Neural cell (in vitro differentiated cells): Measurements from ENCODE around the gene TIMM13. TPM values are rescaled to one million over a fixed set of nuclear protein-coding genes. Genes with fewer than 3 reads are reported as not detected.
"Not testable (repeated sequence)": the region's sequence is repeated elsewhere in the genome, so short reads cannot be mapped to it uniquely, and the experiment has no call there.

Experiments used
- H2AFZ ChIP-seq: fragments of 200-600, 300-800 bp; sonication (generic), shearing (Covaris generic); 2 replicates; pipeline ENCODE4 v1.6.0; 2014; ENCODE audit warnings: low read depth, mild to moderate bottlenecking, antibody characterized with exemption, low read length, moderate library complexity
- H3F3A ChIP-seq: fragments of 200-600 bp; shearing (Covaris generic); 2 replicates; pipeline ENCODE4 v1.6.1; 2016; ENCODE audit warnings: mild to moderate bottlenecking, moderate library complexity, mixed read lengths, antibody characterized with exemption, low read length; ENCODE audit not compliant: insufficient read depth, poor library complexity, severe bottlenecking
- H3K27ac ChIP-seq: fragments of 200-600, 300-800 bp; sonication (generic), shearing (Covaris generic); 2 replicates; pipeline ENCODE4 v1.5.1; 2014; ENCODE audit warnings: mild to moderate bottlenecking, low read length, moderate library complexity
- H3K27me3 ChIP-seq: fragments of 300-800, 200-600 bp; sonication (generic), shearing (Covaris generic); 2 replicates; pipeline ENCODE4 v1.6.0; 2014; ENCODE audit warnings: mild to moderate bottlenecking, low read depth, low read length, moderate library complexity; ENCODE audit not compliant: insufficient read depth
- H3K36me3 ChIP-seq: fragments of 300-800, 200-600 bp; sonication (generic), shearing (Covaris generic); 2 replicates; pipeline ENCODE4 v1.5.1; 2014; ENCODE audit warnings: mild to moderate bottlenecking, antibody characterized with exemption, low read length, moderate library complexity; ENCODE audit not compliant: insufficient read depth
- H3K4me2 ChIP-seq: fragments of 300-800, 200-600 bp; sonication (generic), shearing (Covaris generic); 2 replicates; pipeline ENCODE4 v1.6.0; 2014; ENCODE audit warnings: mild to moderate bottlenecking, low read length
- H3K4me3 ChIP-seq: fragments of 300-800, 200-600 bp; sonication (generic), shearing (Covaris generic); 2 replicates; pipeline ENCODE4 v1.5.1; 2014; ENCODE audit warnings: mild to moderate bottlenecking, low read length, moderate library complexity
- H3K79me2 ChIP-seq: fragments of 200-600 bp; shearing (Covaris generic); replicated peaks from 2 replicates; pipeline ENCODE4 v1.6.0; 2014; ENCODE audit warnings: mild to moderate bottlenecking, low read length, moderate library complexity; ENCODE audit not compliant: insufficient read depth
- H3K9ac ChIP-seq: fragments of 300-800, 200-600 bp; sonication (generic), shearing (Covaris generic); 2 replicates; pipeline ENCODE4 v1.6.1; 2016; ENCODE audit warnings: mild to moderate bottlenecking, low read length, mixed read lengths
- H3K9me2 ChIP-seq: fragments of 200-600 bp; shearing (Covaris generic); 2 replicates; pipeline ENCODE4 v1.6.1; 2016; ENCODE audit warnings: mild to moderate bottlenecking, low read length, mixed read lengths; ENCODE audit not compliant: insufficient read depth
- H3K9me3 ChIP-seq: fragments of 200-600, 300-800 bp; sonication (generic), shearing (Covaris generic); 2 replicates; pipeline ENCODE4 v1.6.1; 2016; ENCODE audit warnings: mild to moderate bottlenecking, mixed run types, low read length, moderate library complexity, mixed read lengths
- H4K20me1 ChIP-seq: fragments of 200-600 bp; shearing (Covaris generic); 2 replicates; pipeline ENCODE4 v1.6.1; 2016; ENCODE audit warnings: mild to moderate bottlenecking, mixed run types; ENCODE audit not compliant: insufficient read depth
- EP300 ChIP-seq: fragments of 450-650 bp; conservative IDR thresholded peaks from 2 replicates; pipeline ENCODE4 v1.6.1; 2014; ENCODE audit warnings: antibody characterized with exemption, mild to moderate bottlenecking, moderate library complexity; ENCODE audit not compliant: poor library complexity, severe bottlenecking
- EZH2 ChIP-seq: fragments of 200-600, 300-800 bp; shearing (Covaris generic), sonication (generic); IDR thresholded peaks from 2 replicates; pipeline ENCODE4 v1.6.1; 2014; ENCODE audit warnings: antibody characterized with exemption, low read length, borderline replicate concordance, mild to moderate bottlenecking; ENCODE audit not compliant: insufficient read depth, poor library complexity, severe bottlenecking
- POLR2AphosphoS5 ChIP-seq: IDR thresholded peaks from 2 replicates; pipeline ENCODE4 v1.6.1; 2012
- RAD21 ChIP-seq: fragments of 450-650 bp; conservative IDR thresholded peaks from 2 replicates; pipeline ENCODE4 v1.6.1; 2014; ENCODE audit warnings: antibody characterized with exemption, mild to moderate bottlenecking, moderate library complexity
- SMC3 ChIP-seq: fragments of 450-650 bp; conservative IDR thresholded peaks from 2 replicates; pipeline ENCODE4 v1.6.1; 2014; ENCODE audit warnings: antibody characterized with exemption, mild to moderate bottlenecking, moderate library complexity; ENCODE audit not compliant: poor library complexity
- TAF1 ChIP-seq: IDR thresholded peaks from 2 replicates; pipeline ENCODE4 v1.6.1; 2012; ENCODE audit warnings: low read depth
- polyA plus RNA-seq: library from polyadenylated mRNA; depleted of rRNA; stranded (reverse); fragments of >200 nt; gene quantifications from 2 replicates; pipeline ENCODE4 v1.2.3, GENCODE V29; 2014
- TF ChIP-seq, protein P1 (sequence below): IDR thresholded peaks from 2 replicates; pipeline ENCODE4 v1.6.1; 2012; ENCODE audit warnings: borderline replicate concordance
- TF ChIP-seq, protein P2 (sequence below): fragments of 450-650 bp; IDR thresholded peaks from 2 replicates; pipeline ENCODE4 v1.5.1; 2014; ENCODE audit warnings: antibody characterized with exemption, mild to moderate bottlenecking, moderate library complexity; ENCODE audit not compliant: poor library complexity, severe bottlenecking

TIMM13 gene
- polyA plus RNA-seq, 1 donor from 2014 or later, result 73.0 TPM

DNA sequence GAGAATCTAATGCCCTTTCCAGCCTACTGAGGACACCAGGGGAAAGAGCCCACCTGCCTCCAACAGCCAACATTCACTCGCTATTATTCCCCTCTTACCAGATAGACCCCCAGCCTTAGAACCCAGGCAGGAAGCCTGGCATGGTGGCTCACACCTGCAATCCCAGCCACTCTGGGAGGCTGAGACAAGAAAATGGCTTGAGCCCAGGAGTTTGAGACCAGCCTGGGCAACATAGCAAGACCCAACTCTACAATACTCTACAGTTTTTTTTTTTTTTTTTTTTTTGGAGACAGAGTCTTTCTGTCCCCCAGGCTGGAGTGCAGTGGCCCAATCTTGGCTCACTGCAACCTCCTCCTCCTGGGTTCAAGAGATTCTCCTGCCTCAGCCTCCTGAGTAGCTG is 32.9 kb upstream of the TIMM13 start:
- no peak overlapping the region for H3K9ac ChIP-seq
- no peaks in the 10 kb centered on the region for H3F3A ChIP-seq
- peaks cover 19% of the 10 kb centered on the region for H3K27me3 ChIP-seq
- no peaks in the 10 kb centered on the region for H3K36me3 ChIP-seq
- no peak overlapping the region for H3K4me3 ChIP-seq
- TF ChIP-seq RAD21 (no peak), EP300 (no peak), TAF1 (no peak), SMC3 (no peak), POLR2AphosphoS5 (no peak), EZH2 (no peak)
- TF ChIP-seq, protein P1, sequence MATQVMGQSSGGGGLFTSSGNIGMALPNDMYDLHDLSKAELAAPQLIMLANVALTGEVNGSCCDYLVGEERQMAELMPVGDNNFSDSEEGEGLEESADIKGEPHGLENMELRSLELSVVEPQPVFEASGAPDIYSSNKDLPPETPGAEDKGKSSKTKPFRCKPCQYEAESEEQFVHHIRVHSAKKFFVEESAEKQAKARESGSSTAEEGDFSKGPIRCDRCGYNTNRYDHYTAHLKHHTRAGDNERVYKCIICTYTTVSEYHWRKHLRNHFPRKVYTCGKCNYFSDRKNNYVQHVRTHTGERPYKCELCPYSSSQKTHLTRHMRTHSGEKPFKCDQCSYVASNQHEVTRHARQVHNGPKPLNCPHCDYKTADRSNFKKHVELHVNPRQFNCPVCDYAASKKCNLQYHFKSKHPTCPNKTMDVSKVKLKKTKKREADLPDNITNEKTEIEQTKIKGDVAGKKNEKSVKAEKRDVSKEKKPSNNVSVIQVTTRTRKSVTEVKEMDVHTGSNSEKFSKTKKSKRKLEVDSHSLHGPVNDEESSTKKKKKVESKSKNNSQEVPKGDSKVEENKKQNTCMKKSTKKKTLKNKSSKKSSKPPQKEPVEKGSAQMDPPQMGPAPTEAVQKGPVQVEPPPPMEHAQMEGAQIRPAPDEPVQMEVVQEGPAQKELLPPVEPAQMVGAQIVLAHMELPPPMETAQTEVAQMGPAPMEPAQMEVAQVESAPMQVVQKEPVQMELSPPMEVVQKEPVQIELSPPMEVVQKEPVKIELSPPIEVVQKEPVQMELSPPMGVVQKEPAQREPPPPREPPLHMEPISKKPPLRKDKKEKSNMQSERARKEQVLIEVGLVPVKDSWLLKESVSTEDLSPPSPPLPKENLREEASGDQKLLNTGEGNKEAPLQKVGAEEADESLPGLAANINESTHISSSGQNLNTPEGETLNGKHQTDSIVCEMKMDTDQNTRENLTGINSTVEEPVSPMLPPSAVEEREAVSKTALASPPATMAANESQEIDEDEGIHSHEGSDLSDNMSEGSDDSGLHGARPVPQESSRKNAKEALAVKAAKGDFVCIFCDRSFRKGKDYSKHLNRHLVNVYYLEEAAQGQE, result no peak
- TF ChIP-seq, protein P2, sequence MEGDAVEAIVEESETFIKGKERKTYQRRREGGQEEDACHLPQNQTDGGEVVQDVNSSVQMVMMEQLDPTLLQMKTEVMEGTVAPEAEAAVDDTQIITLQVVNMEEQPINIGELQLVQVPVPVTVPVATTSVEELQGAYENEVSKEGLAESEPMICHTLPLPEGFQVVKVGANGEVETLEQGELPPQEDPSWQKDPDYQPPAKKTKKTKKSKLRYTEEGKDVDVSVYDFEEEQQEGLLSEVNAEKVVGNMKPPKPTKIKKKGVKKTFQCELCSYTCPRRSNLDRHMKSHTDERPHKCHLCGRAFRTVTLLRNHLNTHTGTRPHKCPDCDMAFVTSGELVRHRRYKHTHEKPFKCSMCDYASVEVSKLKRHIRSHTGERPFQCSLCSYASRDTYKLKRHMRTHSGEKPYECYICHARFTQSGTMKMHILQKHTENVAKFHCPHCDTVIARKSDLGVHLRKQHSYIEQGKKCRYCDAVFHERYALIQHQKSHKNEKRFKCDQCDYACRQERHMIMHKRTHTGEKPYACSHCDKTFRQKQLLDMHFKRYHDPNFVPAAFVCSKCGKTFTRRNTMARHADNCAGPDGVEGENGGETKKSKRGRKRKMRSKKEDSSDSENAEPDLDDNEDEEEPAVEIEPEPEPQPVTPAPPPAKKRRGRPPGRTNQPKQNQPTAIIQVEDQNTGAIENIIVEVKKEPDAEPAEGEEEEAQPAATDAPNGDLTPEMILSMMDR, result no peak
- no peaks in the 10 kb centered on the region for H4K20me1 ChIP-seq
- peaks cover 14% of the 10 kb centered on the region for H3K79me2 ChIP-seq
- H3K27ac ChIP-seq, result no peak overlapping the region
- H3K9me3 ChIP-seq, result no peaks in the 10 kb centered on the region
- no peak overlapping the region for H2AFZ ChIP-seq
- H3K4me2 ChIP-seq, result no peak overlapping the region
- H3K9me2 ChIP-seq, result no peaks in the 10 kb centered on the region

DNA sequence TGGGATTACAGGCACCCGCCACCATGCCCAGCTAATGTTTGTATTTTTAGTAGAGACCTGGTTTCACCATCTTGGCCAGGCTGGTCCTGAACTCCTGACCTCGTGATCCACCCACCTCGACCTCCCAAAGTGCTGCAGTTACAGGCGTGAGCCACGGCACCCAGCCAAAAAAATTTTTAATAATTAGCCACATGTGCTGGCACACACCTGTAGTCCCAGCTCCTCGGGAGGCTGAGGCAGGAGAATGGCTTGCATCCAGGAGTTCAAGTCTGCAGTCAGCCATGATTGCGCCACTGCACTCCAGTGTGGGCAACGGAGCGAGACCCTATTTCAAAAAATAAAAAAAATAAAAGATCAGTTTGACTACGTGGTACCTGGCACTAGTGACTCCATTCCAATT is 31.4 kb upstream of the TIMM13 start:
- not testable (repeated sequence) for H3K9me2 ChIP-seq, H4K20me1 ChIP-seq, H3K27ac ChIP-seq, H3F3A ChIP-seq, H3K9me3 ChIP-seq, H3K4me2 ChIP-seq, H3K9ac ChIP-seq, H3K4me3 ChIP-seq, H3K36me3 ChIP-seq, H2AFZ ChIP-seq
- Histone ChIP-seq H3K27me3 (peaks cover 19% of the 10 kb centered on the region), H3K79me2 (peaks cover 27% of the 10 kb centered on the region)

DNA sequence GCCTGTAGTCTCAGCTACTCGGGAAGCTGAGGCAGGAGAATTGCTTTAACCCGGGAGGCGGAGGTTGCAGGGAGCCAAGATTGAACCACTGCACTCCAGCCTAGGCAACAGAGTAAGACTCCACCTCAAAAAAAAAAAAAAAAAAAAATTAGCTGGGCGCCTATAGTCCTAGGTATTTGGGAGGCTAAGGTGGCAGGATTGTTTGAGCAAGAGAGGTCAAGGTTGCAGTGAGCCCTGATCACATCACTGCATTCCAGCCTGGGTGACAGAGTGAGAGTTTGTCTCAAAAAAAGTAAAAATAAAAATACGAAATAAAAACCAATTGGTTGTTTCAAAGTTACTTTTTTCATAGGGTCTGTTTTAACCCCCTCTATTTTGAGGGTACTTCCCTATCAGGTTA is 30.7 kb upstream of the TIMM13 start:
- H3K9me3 ChIP-seq, result no peaks in the 10 kb centered on the region
- H3K27me3 ChIP-seq, result peaks cover 15% of the 10 kb centered on the region
- peaks cover 27% of the 10 kb centered on the region for H3K79me2 ChIP-seq
- H3K9ac ChIP-seq, result no peak overlapping the region
- H2AFZ ChIP-seq, result no peak overlapping the region
- no peak overlapping the region for H3K27ac ChIP-seq
- H3K9me2 ChIP-seq, result no peaks in the 10 kb centered on the region
- no peak for TF ChIP-seq RAD21
- no peak overlapping the region for H3K4me3 ChIP-seq
- H3K36me3 ChIP-seq, result no peaks in the 10 kb centered on the region
- no peak overlapping the region for H3K4me2 ChIP-seq
- no peaks in the 10 kb centered on the region for H3F3A ChIP-seq
- H4K20me1 ChIP-seq, result no peaks in the 10 kb centered on the region
